COLO668 (cell line): ENCODE data around the gene ACVRL1.

Experiments used
- DNase-seq: peaks from one replicate; lab custom pipeline; 2025; ENCODE audit not compliant: unreplicated experiment; lab: John Stamatoyannopoulos, UW

Gene ACVRL1

GRCh38 chr12:51907083-51907855 is at the start of gene ACVRL1:
ACVRL1 (plus strand) TSS chr12:51907504; CDS start chr12:51912475, 4,971 bp downstream.
- no peak for DNase-seq

GRCh38 chr12:51860986-51861385 is 46.3 kb upstream of the ACVRL1 start:
- DNase-seq, result no peak

- DNase-seq, result no peak
Measured at GRCh38 chr12:51862947-51863346, 44.4 kb upstream of the ACVRL1 start.

GRCh38 chr12:51863363-51863932 is 43.9 kb upstream of the ACVRL1 start:
- DNase-seq, result no peak

- peak; percentile 6 for DNase-seq
Measured at GRCh38 chr12:51863933-51864832, 43.1 kb upstream of the ACVRL1 start.

GRCh38 chr12:51864833-51865670 is 42.3 kb upstream of the ACVRL1 start:
- DNase-seq, result no peak

- DNase-seq, result no peak
Measured at GRCh38 chr12:51865757-51866270, 41.5 kb upstream of the ACVRL1 start.

- no peak for DNase-seq
Measured at GRCh38 chr12:51866324-51866723, 41.0 kb upstream of the ACVRL1 start.

- DNase-seq, result no peak
Measured at GRCh38 chr12:51866762-51867161, 40.5 kb upstream of the ACVRL1 start.

GRCh38 chr12:51867371-51867770 is 39.9 kb upstream of the ACVRL1 start:
- no peak for DNase-seq

- DNase-seq, result no peak
Measured at GRCh38 chr12:51867796-51868428, 39.4 kb upstream of the ACVRL1 start.

GRCh38 chr12:51868821-51869495 is 38.3 kb upstream of the ACVRL1 start:
- DNase-seq, result no peak

- DNase-seq, result no peak
Measured at GRCh38 chr12:51869496-51869865, 37.8 kb upstream of the ACVRL1 start.

GRCh38 chr12:51869931-51870330 is 37.4 kb upstream of the ACVRL1 start:
- DNase-seq, result no peak

GRCh38 chr12:51870504-51870903 is 36.8 kb upstream of the ACVRL1 start:
- DNase-seq, result no peak

- no peak for DNase-seq
Measured at GRCh38 chr12:51871126-51871525, 36.2 kb upstream of the ACVRL1 start.

- DNase-seq, result no peak
Measured at GRCh38 chr12:51871918-51872688, 35.2 kb upstream of the ACVRL1 start.

GRCh38 chr12:51872689-51872981 is 34.7 kb upstream of the ACVRL1 start:
- no peak for DNase-seq
